Measurements from ENCODE around the gene DNAH14.

DNA sequence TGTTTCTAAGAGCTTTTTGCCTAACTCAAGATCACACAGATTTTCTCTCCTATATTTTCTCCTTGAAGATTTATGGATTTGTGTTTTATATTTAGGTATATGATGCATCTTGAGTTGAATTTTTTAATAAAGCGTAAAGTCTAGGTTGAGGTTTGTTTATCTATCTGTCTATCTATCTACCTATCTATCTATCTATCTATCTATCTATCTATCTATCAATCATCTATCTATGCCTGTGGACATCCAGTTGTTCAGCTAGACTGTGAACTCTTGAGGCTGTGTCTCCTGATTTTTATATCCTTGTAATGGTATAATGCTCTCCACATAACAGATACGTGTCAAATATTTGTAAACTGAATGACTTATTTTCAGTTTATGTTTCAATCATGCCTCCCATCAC is 120.1 kb downstream of the DNAH14 start:
- TF ChIP-seq U2AF2 (optimal IDR thresholded peaks at IDR 0.05; ENCODE audit: low read depth, low read length), result no peak
- no peak for TF ChIP-seq ZNF282 (CRISPR knock-in tag; IDR thresholded peaks at IDR 0.05)
- no peak for TF ChIP-seq EP300 (IDR thresholded peaks at IDR 0.05; ENCODE audit: low read length)
- no peak for TF ChIP-seq NR2C2 (CRISPR knock-in tag; IDR thresholded peaks at IDR 0.05)
- no peak for TF ChIP-seq NR2C2 (tag; IDR thresholded peaks at IDR 0.05)
- TF ChIP-seq, protein P1, sequence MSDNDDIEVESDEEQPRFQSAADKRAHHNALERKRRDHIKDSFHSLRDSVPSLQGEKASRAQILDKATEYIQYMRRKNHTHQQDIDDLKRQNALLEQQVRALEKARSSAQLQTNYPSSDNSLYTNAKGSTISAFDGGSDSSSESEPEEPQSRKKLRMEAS (CRISPR knock-in tag; IDR thresholded peaks at IDR 0.05), result no peak

All from K562 (cell line).